ENCODE data around the gene TMEM123.

GRCh38 chr11:102421261-102421660 is 31.3 kb downstream of the TMEM123 start:
- TF ChIP-seq FOXJ3 (CRISPR knock-in tag; IDR thresholded peaks at IDR 0.05; ENCODE audit: borderline replicate concordance): no peak
- no peak for TF ChIP-seq MAX (CRISPR knock-in tag; IDR thresholded peaks at IDR 0.05)
- TF ChIP-seq SMAD3 (CRISPR knock-in tag; IDR thresholded peaks at IDR 0.05; ENCODE audit: borderline replicate concordance): no peak
